Mammary epithelial cell (primary cell): ENCODE results near the gene CCL27.

Experiments
- EZH2 ChIP-seq: IDR thresholded peaks from 2 replicates; pipeline ENCODE4 v1.6.1; 2012; ENCODE audit warnings: low read length, inconsistent platforms, borderline replicate concordance
- TF ChIP-seq, protein P1 (sequence below), 2 donors: IDR thresholded peaks in 1 of 2; conservative IDR thresholded peaks in 1 of 2; 2 replicates each; pipeline ENCODE4 v1.5.1; 2011 to 2012; ENCODE audit warnings: inconsistent platforms in 2 of 2, low read length in 2 of 2, mild to moderate bottlenecking in 2 of 2, control low read depth in 1 of 2, low read depth in 1 of 2; ENCODE audit not compliant: insufficient read depth in 1 of 2; ENCODE audit errors: extremely low read depth in 1 of 2

DNA sequence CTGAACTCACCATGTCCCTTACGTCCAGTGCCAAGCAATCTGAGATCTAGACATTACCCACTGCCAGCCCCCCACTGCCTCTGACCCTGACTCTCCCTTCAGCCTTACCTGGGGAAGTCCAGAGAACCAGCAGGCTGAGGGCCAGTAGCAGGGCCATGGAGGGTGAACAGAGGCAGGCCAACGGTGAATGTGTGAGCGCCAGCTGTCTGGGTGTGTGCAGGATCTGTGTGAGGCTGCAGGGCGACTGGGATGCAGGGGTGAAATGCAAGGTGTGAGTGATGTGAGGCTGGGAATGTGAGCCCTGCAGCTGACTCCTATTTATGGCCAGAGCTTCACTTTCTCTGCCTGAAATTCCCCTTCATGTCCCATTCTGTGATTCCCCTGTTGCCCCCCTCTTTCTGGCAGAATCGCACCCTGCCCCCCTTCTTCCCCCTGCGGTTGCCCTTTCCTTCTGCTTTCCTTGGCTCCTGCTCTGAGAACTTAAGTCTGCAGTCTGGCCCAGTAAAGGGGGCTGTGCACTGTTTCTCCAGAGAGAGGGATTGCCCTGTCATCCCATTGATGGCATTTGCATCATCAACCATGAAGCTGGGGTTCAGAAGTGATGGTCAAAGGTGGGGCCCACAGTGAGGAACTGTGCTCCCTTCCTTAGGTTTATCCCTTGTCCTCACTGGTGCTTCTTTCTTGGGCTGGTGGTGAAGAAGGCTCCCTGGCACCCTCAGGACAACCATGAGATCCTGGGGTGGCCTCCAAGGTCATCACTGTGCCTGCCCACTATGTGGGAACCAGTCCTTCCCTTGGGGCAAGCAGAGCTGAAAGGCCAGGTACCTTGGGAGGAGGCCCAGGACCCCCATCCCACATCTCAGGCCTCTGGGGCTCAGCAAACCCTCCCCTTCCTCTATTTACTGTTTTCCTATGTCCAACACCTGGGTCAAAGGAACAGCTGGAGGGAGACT is 28.8 kb upstream of the CCL27 start, which contains the start of gene CCL19:
- TF ChIP-seq, protein P1, sequence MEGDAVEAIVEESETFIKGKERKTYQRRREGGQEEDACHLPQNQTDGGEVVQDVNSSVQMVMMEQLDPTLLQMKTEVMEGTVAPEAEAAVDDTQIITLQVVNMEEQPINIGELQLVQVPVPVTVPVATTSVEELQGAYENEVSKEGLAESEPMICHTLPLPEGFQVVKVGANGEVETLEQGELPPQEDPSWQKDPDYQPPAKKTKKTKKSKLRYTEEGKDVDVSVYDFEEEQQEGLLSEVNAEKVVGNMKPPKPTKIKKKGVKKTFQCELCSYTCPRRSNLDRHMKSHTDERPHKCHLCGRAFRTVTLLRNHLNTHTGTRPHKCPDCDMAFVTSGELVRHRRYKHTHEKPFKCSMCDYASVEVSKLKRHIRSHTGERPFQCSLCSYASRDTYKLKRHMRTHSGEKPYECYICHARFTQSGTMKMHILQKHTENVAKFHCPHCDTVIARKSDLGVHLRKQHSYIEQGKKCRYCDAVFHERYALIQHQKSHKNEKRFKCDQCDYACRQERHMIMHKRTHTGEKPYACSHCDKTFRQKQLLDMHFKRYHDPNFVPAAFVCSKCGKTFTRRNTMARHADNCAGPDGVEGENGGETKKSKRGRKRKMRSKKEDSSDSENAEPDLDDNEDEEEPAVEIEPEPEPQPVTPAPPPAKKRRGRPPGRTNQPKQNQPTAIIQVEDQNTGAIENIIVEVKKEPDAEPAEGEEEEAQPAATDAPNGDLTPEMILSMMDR (conservative IDR thresholded peaks at IDR 0.05 in 1 of 2, IDR thresholded peaks at IDR 0.05 in 1 of 2; ENCODE audit: extremely low read depth in 1 of 2, insufficient read depth in 1 of 2, low read depth in 1 of 2, low read length in 2 of 2), result no peak
- no peak for TF ChIP-seq EZH2
